ENCODE data around the gene MATN3.

The MATN3 gene

GRCh38 chr2:20008703-20009102 lies 3.8 kb downstream of the MATN3 start:
- in situ Hi-C loops (cut with MboI; ENCODE audit: low sequenced_read_pairs): no loop called here

GRCh38 chr2:20005891-20006470 lies 6.5 kb downstream of the MATN3 start:
- in situ Hi-C loops (cut with MboI; ENCODE audit: low sequenced_read_pairs): no loop called here

GRCh38 chr2:20005067-20005627 lies 7.3 kb downstream of the MATN3 start:
- in situ Hi-C loops (cut with MboI; ENCODE audit: low sequenced_read_pairs): no loop called here

GRCh38 chr2:20001361-20001863 lies 11.1 kb downstream of the MATN3 start:
- in situ Hi-C loops (cut with MboI; ENCODE audit: low sequenced_read_pairs): no loop called here

- in situ Hi-C loops (cut with MboI; ENCODE audit: low sequenced_read_pairs): no loop called here
Measured at GRCh38 chr2:19993731-19994130, 18.7 kb downstream of the MATN3 start.

GRCh38 chr2:19991895-19992294 lies 20.6 kb downstream of the MATN3 start:
- in situ Hi-C loops (cut with MboI; ENCODE audit: low sequenced_read_pairs): no loop called here

GRCh38 chr2:19990416-19990728 lies 22.1 kb downstream of the MATN3 start:
- in situ Hi-C loops (cut with MboI; ENCODE audit: low sequenced_read_pairs): no loop called here

- in situ Hi-C loops (cut with MboI; ENCODE audit: low sequenced_read_pairs): no loop called here
Measured at GRCh38 chr2:19989667-19990415, 22.6 kb downstream of the MATN3 start, which contains the start of gene WDR35. Gene WDR35, minus strand, starts transcription at chr2:19990105. Its CDS starts 90 bp downstream, at chr2:19990015.

GRCh38 chr2:19989342-19989666 lies 23.2 kb downstream of the MATN3 start:
- in situ Hi-C loops (cut with MboI; ENCODE audit: low sequenced_read_pairs): no loop called here

GRCh38 chr2:19988600-19988999 lies 23.9 kb downstream of the MATN3 start:
- in situ Hi-C loops (cut with MboI; ENCODE audit: low sequenced_read_pairs): no loop called here

GRCh38 chr2:19987936-19988335 lies 24.5 kb downstream of the MATN3 start:
- in situ Hi-C loops (cut with MboI; ENCODE audit: low sequenced_read_pairs): no loop called here

- in situ Hi-C loops (cut with MboI; ENCODE audit: low sequenced_read_pairs): no loop called here
Measured at GRCh38 chr2:19982268-19982667, 30.2 kb downstream of the MATN3 start.

- in situ Hi-C loops (cut with MboI; ENCODE audit: low sequenced_read_pairs): no loop called here
Measured at GRCh38 chr2:19979932-19980331, 32.5 kb downstream of the MATN3 start.

GRCh38 chr2:19973466-19973865 lies 39.0 kb downstream of the MATN3 start:
- in situ Hi-C loops (cut with MboI; ENCODE audit: low sequenced_read_pairs): no loop called here

- in situ Hi-C loops (cut with MboI; ENCODE audit: low sequenced_read_pairs): no loop called here
Measured at GRCh38 chr2:19971691-19972090, 40.8 kb downstream of the MATN3 start.

- in situ Hi-C loops (cut with MboI; ENCODE audit: low sequenced_read_pairs): no loop called here
Measured at GRCh38 chr2:19963386-19963785, 49.1 kb downstream of the MATN3 start.

- in situ Hi-C loops (cut with MboI; ENCODE audit: low sequenced_read_pairs): no loop called here
Measured at GRCh38 chr2:19955544-19956422, 56.7 kb downstream of the MATN3 start.

- in situ Hi-C loops (cut with MboI; ENCODE audit: low sequenced_read_pairs): no loop called here
Measured at GRCh38 chr2:19949071-19949470, 63.4 kb downstream of the MATN3 start.

GRCh38 chr2:19947184-19947940 lies 65.1 kb downstream of the MATN3 start:
- in situ Hi-C loops (cut with MboI; ENCODE audit: low sequenced_read_pairs): no loop called here

GRCh38 chr2:19944205-19944845 lies 68.1 kb downstream of the MATN3 start:
- in situ Hi-C loops (cut with MboI; ENCODE audit: low sequenced_read_pairs): no loop called here
